Thymus (tissue), 11 donors: ENCODE measurements around the gene CRYGN. TPM values are rescaled to one million over a fixed set of nuclear protein-coding genes. Genes with fewer than 3 reads are reported as not detected.
A peak's percentile ranks its signal among the peaks of the same experiment; 100 is the strongest.

ENCODE experiments used
- DNase-seq, 9 donors: peaks; one replicate each; pipeline ENCODE4 v3.0.0-alpha.2; 2013; ENCODE audit warnings: low spot score in 9 of 9, low read depth in 6 of 9, missing footprints in 1 of 9
- H3K27ac ChIP-seq, 2 donors: one replicate each; pipeline ENCODE4 v1.5.1; 2013; ENCODE audit warnings: control low read depth in 1 of 2, low read depth in 1 of 2, low read length in 1 of 2, mild to moderate bottlenecking in 1 of 2, moderate library complexity in 1 of 2
- H3K27me3 ChIP-seq, 2 donors: one replicate each; pipeline ENCODE4 v1.5.1; 2013; ENCODE audit warnings: low read length in 1 of 2; ENCODE audit not compliant: control insufficient read depth in 2 of 2, insufficient read depth in 1 of 2
- H3K36me3 ChIP-seq, 2 donors: one replicate each; pipeline ENCODE4 v1.5.1; 2013; ENCODE audit warnings: low read length in 1 of 2, mild to moderate bottlenecking in 1 of 2, moderate library complexity in 1 of 2; ENCODE audit not compliant: control insufficient read depth in 2 of 2, insufficient read depth in 2 of 2
- H3K4me1 ChIP-seq, 2 donors: one replicate each; pipeline ENCODE4 v1.5.1; 2013; ENCODE audit warnings: low read length in 2 of 2; ENCODE audit not compliant: control insufficient read depth in 2 of 2, insufficient read depth in 2 of 2
- H3K4me3 ChIP-seq, 2 donors: one replicate each; pipeline ENCODE4 v1.5.1; 2013; ENCODE audit warnings: low read length in 2 of 2, control low read depth in 1 of 2, mild to moderate bottlenecking in 1 of 2
- H3K9me3 ChIP-seq, 2 donors: one replicate each; pipeline ENCODE4 v1.5.1; 2013; ENCODE audit warnings: low read length in 1 of 2, mild to moderate bottlenecking in 1 of 2; ENCODE audit not compliant: control insufficient read depth in 2 of 2, insufficient read depth in 1 of 2
- WGBS: extraction: QIAGEN DNeasy Blood & Tissue Kit; methylation state at CpG from one replicate; pipeline ENCODE4 v1.1.7; 2013; 5-methylcytosine and 5-hydroxymethylcytosine counted together
- polyA plus RNA-seq: library from polyadenylated mRNA; stranded (reverse); fragments of 200-250 nt; gene quantifications from one replicate; pipeline ENCODE4 v1.2.3, GENCODE V29; 2013
- total RNA-seq: library from RNA; stranded (reverse); fragments of 120-200 nt; gene quantifications from one replicate; pipeline ENCODE4 v1.2.4, GENCODE V29; 2013
- donor health status: healthy.

CRYGN gene
- total and polyA plus RNA-seq, 2 donors = 0.34 to 1.2 TPM

DNA sequence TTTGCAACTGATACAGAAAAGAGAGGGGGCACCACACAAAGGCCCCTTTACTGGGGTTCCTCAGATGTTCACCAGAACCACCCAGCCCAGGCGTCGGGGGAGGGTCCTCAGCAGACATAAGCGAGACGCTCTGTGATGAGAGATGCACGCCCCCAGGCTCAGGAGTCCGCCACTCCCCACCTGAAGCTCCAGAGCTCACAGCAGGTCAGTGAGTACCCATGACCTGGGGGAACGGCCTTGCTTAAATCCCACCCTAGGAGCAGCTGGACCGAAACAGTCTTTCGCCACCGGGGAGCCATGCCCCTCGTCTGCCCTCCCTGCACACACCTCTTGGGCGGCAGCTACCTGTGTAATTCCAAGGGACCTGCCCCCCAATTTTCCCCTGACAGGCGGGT lies 2.8 kb downstream of the CRYGN start:
- DNase-seq = no peak
- H3K27me3 ChIP-seq = peaks cover 6 to 10% of the 10 kb centered on the region in 2 donors
- H3K4me3 ChIP-seq = no peak overlapping the region
- no peaks in the 10 kb centered on the region for H3K36me3 ChIP-seq
- H3K4me1 ChIP-seq = peaks cover 45 to 79% of the 10 kb centered on the region in 2 donors
- H3K27ac ChIP-seq = no peak overlapping the region
- WGBS = 97% methylated on average over 13 of the region's 13 CpGs
- H3K9me3 ChIP-seq = peaks cover 0 to 2% of the 10 kb centered on the region in 2 donors

DNA sequence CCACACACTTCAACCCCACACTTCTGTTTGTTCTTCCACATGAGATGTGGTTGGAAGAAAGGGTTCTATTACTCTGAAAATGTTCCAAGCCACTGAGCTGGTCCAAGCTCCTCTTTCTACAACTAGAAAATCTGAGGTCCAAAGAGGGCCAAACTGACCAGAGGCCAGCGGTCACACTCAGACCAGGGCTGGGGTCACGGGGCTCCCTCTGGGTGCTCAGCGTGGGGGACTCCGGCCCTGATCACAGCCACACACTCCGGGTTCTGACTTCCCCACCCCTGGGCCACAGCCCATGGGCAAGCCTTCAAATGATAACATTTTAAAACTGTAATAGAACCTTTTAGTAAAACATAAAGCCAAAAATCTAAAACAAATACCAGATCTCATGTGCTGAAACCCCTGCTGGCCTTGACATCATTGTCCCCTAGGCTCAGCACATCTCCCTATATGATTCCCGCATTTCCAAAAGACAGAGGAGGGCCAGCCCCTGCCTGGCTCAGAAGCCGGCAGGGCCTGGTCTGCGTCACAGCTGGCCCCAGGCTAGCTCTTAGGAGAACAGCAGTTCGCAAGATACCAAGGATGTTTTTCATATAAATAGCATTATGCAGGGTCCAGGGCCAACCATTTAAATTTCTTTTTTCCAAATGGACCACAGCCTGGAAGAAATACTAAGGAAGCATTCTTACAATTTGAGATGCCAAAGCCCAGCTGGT lies 3.3 kb downstream of the CRYGN start:
- Histone ChIP-seq H3K36me3 (no peaks in the 10 kb centered on the region), H3K27me3 (peaks cover 6 to 10% of the 10 kb centered on the region in 2 donors), H3K4me1 (peaks cover 43 to 79% of the 10 kb centered on the region in 2 donors), H3K9me3 (peaks cover 0 to 8% of the 10 kb centered on the region in 2 donors), H3K27ac (no peak overlapping the region), H3K4me3 (no peak overlapping the region)
- DNase-seq = no peak
- 98% methylated on average over 9 of the region's 9 CpGs for WGBS

DNA sequence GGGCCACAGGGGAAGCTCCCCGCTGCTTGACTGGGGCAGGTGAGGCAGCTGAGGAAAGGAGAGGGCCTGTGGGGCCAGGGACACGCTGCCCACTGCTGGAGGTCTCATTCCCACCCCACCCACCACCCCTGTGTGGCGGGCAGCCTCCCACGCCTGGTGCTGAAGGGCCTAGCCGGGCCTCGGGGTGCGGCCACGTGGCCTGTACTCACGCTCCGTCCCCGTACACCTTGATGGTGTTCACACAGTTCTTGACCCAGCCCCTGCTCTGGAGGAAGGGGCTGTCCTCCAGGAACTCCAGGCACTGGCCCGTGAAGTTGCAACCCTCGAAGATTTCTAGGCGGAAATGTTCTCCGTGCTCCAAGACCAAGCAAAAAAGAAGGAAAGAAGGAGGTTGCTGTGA lies 4.0 kb downstream of the CRYGN start:
- no peak for DNase-seq
- H3K4me1 ChIP-seq = peaks cover 42 to 79% of the 10 kb centered on the region in 2 donors

DNA sequence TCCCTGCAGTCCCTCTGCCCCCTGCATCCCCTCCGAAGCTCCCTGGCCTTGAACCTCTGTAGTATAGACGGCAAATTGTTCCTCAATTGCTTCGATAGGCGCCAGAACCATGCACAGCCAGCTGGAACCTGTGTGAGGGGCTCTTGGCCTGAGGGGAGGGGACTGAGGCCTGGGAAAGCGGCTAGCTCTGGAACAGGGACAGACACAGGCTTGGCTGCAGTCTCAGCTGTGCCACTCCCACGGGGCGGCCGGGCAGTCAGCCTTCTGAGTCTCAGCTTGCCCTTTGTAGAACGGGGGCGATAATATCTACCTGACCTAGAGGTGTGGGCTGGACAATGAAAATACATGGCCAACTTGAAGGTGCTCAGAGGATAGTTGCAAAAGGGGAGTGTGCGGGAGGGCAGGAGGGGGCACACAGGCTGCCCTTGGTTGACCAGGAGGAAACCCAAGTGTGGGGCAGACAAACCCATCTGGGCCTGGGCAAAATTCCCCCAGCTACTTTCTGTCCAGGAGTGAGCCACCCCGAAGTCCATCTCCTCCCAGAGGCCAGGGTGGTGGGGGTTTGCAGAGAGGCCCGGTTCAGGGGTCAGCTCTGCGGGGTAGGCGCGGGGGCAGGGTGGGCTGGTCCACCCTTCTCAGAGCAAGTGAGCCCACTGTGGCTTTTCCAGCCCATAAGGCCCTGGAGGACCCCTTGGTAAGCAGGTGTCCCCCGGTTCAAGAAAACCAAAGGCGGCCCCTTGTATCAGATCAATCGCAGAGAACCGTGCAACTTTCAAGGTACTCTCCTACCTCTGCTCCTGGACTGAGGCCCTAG lies 4.6 kb downstream of the CRYGN start:
- peaks cover 6 to 10% of the 10 kb centered on the region in 2 donors for H3K27me3 ChIP-seq
- H3K27ac ChIP-seq = no peak overlapping the region
- H3K36me3 ChIP-seq = no peaks in the 10 kb centered on the region
- WGBS = 98% methylated on average over 20 of the region's 20 CpGs
- H3K4me1 ChIP-seq = peaks cover 42 to 79% of the 10 kb centered on the region in 2 donors
- DNase-seq = no peak
- no peak overlapping the region for H3K4me3 ChIP-seq
- H3K9me3 ChIP-seq = peaks cover 0 to 11% of the 10 kb centered on the region in 2 donors

More for the DNA sequence above, 4.0 kb downstream of the CRYGN start:
- Histone ChIP-seq H3K9me3 (peaks cover 0 to 11% of the 10 kb centered on the region in 2 donors), H3K36me3 (no peaks in the 10 kb centered on the region), H3K27me3 (peaks cover 6 to 10% of the 10 kb centered on the region in 2 donors), H3K27ac (no peak overlapping the region), H3K4me3 (no peak overlapping the region)
- 98% methylated on average over 15 of the region's 15 CpGs for WGBS

DNA sequence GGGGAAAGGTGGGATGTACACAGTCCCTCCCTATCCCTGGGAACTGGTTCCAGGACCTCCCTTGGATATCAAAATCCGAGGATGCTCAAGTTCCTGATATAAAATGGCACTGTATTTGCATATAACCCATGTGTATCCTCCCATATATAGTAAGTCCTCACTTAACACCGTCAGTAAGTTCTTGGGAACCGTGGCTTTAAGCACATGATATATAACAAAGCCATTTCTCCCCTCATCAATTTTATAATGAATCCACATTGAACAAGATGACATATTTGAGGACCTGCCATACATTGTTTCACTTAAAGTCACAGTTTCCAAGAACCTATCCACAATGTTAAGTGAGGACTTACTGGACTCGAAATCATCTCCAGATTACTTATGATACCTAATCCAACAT lies 5.4 kb downstream of the CRYGN start:
- peaks cover 6 to 7% of the 10 kb centered on the region in 2 donors for H3K27me3 ChIP-seq
- peaks cover 41 to 80% of the 10 kb centered on the region in 2 donors for H3K4me1 ChIP-seq
- H3K4me3 ChIP-seq = no peak overlapping the region
- H3K9me3 ChIP-seq = peaks cover 0 to 11% of the 10 kb centered on the region in 2 donors
- no peak for DNase-seq
- WGBS = 92% methylated on average over 4 of the region's 4 CpGs
- no peaks in the 10 kb centered on the region for H3K36me3 ChIP-seq
- H3K27ac ChIP-seq = no peak overlapping the region

DNA sequence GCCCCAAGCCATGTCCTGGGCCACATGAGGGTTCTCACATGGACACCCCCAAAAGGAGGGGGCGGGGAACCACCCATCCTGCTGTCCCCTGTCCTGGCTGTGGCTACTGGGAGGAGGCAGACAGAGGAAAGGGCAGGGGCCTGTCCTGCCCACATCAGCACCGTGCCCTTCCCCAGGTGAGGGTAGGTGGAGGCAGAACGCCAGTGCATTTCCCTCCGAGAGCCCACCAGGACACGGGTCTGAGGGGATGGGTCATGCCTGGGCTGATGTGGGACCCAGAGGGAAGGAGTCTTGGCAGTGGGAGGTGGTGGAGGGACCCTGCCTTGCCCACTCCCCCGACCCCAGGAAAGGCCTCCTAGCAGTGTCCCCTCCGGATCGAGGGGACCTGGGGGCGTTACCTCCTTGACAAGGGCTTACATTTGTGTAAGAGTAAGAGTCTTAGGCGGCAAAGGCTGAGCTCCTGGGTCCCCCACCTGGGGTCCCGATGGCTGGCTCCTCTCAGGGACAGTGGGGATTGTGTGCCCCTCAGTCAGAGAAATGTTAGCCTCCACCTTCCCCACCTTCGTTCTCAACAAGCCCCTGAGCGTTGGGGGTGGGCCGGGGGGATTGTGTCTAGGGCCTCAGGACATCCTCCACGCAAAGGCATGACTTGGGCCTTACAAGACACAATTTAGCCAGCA lies 6.1 kb downstream of the CRYGN start:
- no peak for DNase-seq
- Histone ChIP-seq H3K27ac (no peak overlapping the region), H3K36me3 (no peaks in the 10 kb centered on the region), H3K4me3 (no peak overlapping the region), H3K27me3 (no peaks in the 10 kb centered on the region), H3K4me1 (peaks cover 42 to 80% of the 10 kb centered on the region in 2 donors), H3K9me3 (peaks cover 0 to 11% of the 10 kb centered on the region in 2 donors)
- 97% methylated on average over 15 of the region's 15 CpGs for WGBS

DNA sequence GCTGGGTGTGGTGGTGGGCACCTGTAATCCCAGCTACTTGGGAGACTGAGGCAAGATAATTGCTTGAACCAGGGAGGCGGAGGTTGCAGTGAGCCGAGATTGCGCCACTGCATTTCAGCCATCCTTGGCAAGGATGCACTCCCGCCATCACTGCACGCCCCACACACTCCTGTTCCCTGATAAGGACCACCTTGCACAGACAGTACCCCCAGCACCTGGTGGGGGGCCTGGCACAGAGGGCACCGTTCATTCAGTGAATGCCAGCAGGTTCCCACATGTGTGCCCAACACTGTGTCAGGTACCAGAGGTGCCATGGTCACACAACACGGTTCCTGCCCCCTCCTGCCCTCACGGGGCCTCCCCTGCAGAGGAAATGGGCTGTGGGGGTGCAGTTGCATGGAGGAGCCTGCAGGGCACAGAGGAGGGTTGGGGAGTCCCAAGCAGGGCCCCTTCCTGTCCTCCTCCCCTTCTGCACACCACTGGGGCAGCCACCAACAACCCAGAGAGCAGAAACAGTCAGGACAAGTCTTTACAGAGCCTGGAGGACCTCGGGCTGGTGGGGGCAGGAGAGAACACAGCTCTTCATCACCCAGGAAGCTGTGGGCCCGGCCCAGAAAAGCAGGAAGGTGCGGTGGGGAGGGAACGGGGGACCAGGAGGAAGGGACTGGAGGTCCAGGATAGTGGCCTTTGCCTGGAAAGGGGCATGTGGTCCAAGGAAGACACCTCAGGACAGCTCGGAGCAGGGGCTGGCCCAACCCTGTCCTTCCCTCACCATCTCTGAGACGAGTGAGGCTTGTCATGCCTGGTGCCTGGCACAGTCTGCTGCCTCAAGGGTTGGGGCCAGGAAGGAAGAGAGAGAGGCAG lies 7.1 kb downstream of the CRYGN start:
- Histone ChIP-seq H3K4me1 (peaks cover 51 to 84% of the 10 kb centered on the region in 2 donors), H3K4me3 (no peak overlapping the region), H3K36me3 (no peaks in the 10 kb centered on the region), H3K27ac (peak overlapping the region; percentile 47 to 71), H3K9me3 (peaks cover 0 to 11% of the 10 kb centered on the region in 2 donors), H3K27me3 (no peaks in the 10 kb centered on the region)
- WGBS = 53% methylated on average over 14 of the region's 14 CpGs
- DNase-seq = peak in 2 of 9 donors; percentile 55 to 77

DNA sequence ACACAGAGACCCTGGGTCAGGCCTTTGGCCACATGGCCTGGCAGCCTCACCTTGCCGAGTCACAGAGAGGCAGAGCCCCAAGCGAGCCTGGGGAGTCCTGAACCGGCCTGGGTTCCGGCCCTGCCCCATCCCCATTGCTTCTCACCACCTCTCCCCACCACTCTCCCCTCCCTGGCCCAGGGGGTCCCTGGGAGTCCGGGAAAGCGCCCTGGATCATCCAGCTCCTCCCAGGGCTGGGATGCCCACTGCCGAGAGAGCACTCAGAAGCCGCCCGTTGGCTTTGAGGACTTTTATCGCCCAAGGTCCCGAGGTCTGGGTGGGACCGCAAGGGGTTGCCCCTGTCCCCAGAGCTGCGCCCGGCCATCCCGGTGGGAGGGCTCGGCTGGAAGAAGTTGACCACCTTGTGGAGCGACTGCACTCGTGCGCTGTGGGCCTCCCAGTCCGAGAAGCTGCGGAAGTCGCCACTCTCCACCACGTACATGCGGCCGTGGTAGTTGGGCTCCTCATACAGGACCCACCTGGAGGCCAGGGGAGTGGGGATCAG lies 8.1 kb downstream of the CRYGN start:
- no peaks in the 10 kb centered on the region for H3K36me3 ChIP-seq
- H3K4me3 ChIP-seq = no peak overlapping the region
- no peak for DNase-seq
- peaks cover 0 to 13% of the 10 kb centered on the region in 2 donors for H3K9me3 ChIP-seq
- peaks cover 58 to 85% of the 10 kb centered on the region in 2 donors for H3K4me1 ChIP-seq
- H3K27me3 ChIP-seq = peaks cover 0 to 5% of the 10 kb centered on the region in 2 donors
- 98% methylated on average over 25 of the region's 25 CpGs for WGBS
- H3K27ac ChIP-seq = no peak overlapping the region
